ENCODE measurements around the gene PTPRT. TPM values are rescaled to one million over a fixed set of nuclear protein-coding genes. Genes with fewer than 3 reads are reported as not detected.

Gene PTPRT
- total and polyA plus RNA-seq, 2 of the 4 experiments (the other 2 are of a cell fraction) = not detected

GRCh38 chr20:42741906-42742305 is 447.8 kb downstream of the PTPRT start:
- Histone ChIP-seq H3K9ac (ENCODE audit: low read depth, low read length) (no peak overlapping the region), H2AK5ac (ENCODE audit: low read depth, low read length) (no peak overlapping the region), H2BK120ac (ENCODE audit: low read depth, low read length) (no peak overlapping the region), H4K91ac (ENCODE audit: insufficient read depth, low read depth, low read length) (no peak overlapping the region), H3K23ac (ENCODE audit: low read depth, low read length) (no peak overlapping the region), H3K56ac (ENCODE audit: extremely low read depth, insufficient read depth, low read length) (no peak overlapping the region), H3K4me1 (ENCODE audit: control insufficient read depth, insufficient read depth, low read length) (no peaks in the 10 kb centered on the region), H2AFZ (replicated peaks; ENCODE audit: low read length, poor library complexity) (no peak overlapping the region), H3K27ac (ENCODE audit: insufficient read depth, low read length) (no peak overlapping the region), H3K9me3 (ENCODE audit: control insufficient read depth, insufficient read depth, low read length) (peaks cover 31% of the 10 kb centered on the region), H3K36me3 (ENCODE audit: control insufficient read depth, insufficient read depth, low read length) (no peaks in the 10 kb centered on the region), H3K4ac (ENCODE audit: low read depth, low read length) (no peak overlapping the region), H3K79me1 (ENCODE audit: low read depth in 1 of 2, low read length in 2 of 2) (no peaks in the 10 kb centered on the region), H2AK9ac (replicated peaks; ENCODE audit: low read depth, low read length, poor library complexity) (no peak overlapping the region), H3K9me1 (ENCODE audit: insufficient read depth, low read length) (no peaks in the 10 kb centered on the region), H2BK15ac (ENCODE audit: low read depth, low read length) (no peak overlapping the region), H3K18ac (ENCODE audit: low read depth, low read length) (no peak overlapping the region), H3K4me3 (ENCODE audit: insufficient read depth, low read depth, low read length) (no peak overlapping the region), H4K8ac (ENCODE audit: low read depth in 2 of 2, low read length in 2 of 2) (no peak overlapping the region), H4K5ac (ENCODE audit: low read depth, low read length) (no peak overlapping the region), H3K27me3 (ENCODE audit: control insufficient read depth, insufficient read depth, low read length) (no peaks in the 10 kb centered on the region), H3K4me2 (ENCODE audit: low read depth, low read length) (no peak overlapping the region), H2BK5ac (ENCODE audit: low read depth, low read length, poor library complexity, severe bottlenecking) (no peak overlapping the region), H4K20me1 (ENCODE audit: insufficient read depth, low read length) (no peaks in the 10 kb centered on the region), H3K14ac (replicated peaks; ENCODE audit: low read depth, low read length) (no peak overlapping the region), H2BK20ac (ENCODE audit: low read depth, low read length) (no peak overlapping the region)
- TF ChIP-seq USF2 (IDR thresholded peaks at IDR 0.05; ENCODE audit: low read depth, low read length) = no peak
- no peak for TF ChIP-seq RFX5 (IDR thresholded peaks at IDR 0.05; ENCODE audit: low read depth, low read length)
- no peak for TF ChIP-seq RCOR1 (IDR thresholded peaks at IDR 0.05; ENCODE audit: insufficient replicate concordance, low read length)
- no peak for TF ChIP-seq POLR2A (IDR thresholded peaks at IDR 0.05; ENCODE audit: low read depth, low read length)
- no peak for TF ChIP-seq MXI1 (IDR thresholded peaks at IDR 0.05; ENCODE audit: borderline replicate concordance, low read depth, low read length)
- TF ChIP-seq CHD1 (IDR thresholded peaks at IDR 0.05; ENCODE audit: low read depth, low read length) = no peak
- TF ChIP-seq BHLHE40 (IDR thresholded peaks at IDR 0.05; ENCODE audit: low read depth, low read length) = no peak
- TF ChIP-seq SMC3 (IDR thresholded peaks at IDR 0.05; ENCODE audit: low read depth, low read length) = no peak
- no peak for TF ChIP-seq MAFK (IDR thresholded peaks at IDR 0.05; ENCODE audit: low read depth, low read length)
- TF ChIP-seq FOS (IDR thresholded peaks at IDR 0.05; ENCODE audit: low read depth, low read length) = no peak
- no peak for TF ChIP-seq CEBPB (IDR thresholded peaks at IDR 0.05; ENCODE audit: low read depth, low read length)
- TF ChIP-seq RAD21 (IDR thresholded peaks at IDR 0.05; ENCODE audit: low read length) = no peak
- TF ChIP-seq MAZ (IDR thresholded peaks at IDR 0.05; ENCODE audit: borderline replicate concordance, low read depth, low read length) = no peak
- no peak for TF ChIP-seq NFE2L2 (IDR thresholded peaks at IDR 0.05; ENCODE audit: low read depth, low read length)
- TF ChIP-seq, protein P1, sequence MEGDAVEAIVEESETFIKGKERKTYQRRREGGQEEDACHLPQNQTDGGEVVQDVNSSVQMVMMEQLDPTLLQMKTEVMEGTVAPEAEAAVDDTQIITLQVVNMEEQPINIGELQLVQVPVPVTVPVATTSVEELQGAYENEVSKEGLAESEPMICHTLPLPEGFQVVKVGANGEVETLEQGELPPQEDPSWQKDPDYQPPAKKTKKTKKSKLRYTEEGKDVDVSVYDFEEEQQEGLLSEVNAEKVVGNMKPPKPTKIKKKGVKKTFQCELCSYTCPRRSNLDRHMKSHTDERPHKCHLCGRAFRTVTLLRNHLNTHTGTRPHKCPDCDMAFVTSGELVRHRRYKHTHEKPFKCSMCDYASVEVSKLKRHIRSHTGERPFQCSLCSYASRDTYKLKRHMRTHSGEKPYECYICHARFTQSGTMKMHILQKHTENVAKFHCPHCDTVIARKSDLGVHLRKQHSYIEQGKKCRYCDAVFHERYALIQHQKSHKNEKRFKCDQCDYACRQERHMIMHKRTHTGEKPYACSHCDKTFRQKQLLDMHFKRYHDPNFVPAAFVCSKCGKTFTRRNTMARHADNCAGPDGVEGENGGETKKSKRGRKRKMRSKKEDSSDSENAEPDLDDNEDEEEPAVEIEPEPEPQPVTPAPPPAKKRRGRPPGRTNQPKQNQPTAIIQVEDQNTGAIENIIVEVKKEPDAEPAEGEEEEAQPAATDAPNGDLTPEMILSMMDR (conservative IDR thresholded peaks at IDR 0.05; ENCODE audit: low read depth, low read length) = no peak
- TF ChIP-seq ELK1 (IDR thresholded peaks at IDR 0.05; ENCODE audit: borderline replicate concordance, low read depth, low read length) = no peak
- ChIA-PET POLR2A (ENCODE audit: unreplicated experiment) (no interaction called here), CTCF (no interaction called here)
- no TSS peak for BruUV-seq (replicated peaks)
- ATAC-seq (ENCODE audit: low read depth) (no peak), DNase-seq (no peak)
- intact Hi-C loops (cut with micrococcal nuclease) = no loop called here
- in situ Hi-C loops (cut with MboI; ENCODE audit: low sequenced_read_pairs) = no loop called here
- no CpG with 5 or more reads among the region's 4 CpGs for WGBS, 2 experiments (ENCODE audit: extremely low coverage in 2 of 2, insufficient read length in 1 of 2)
- dilution Hi-C loops (cut with HindIII; ENCODE audit: low sequenced_read_pairs, unreplicated experiment) = no loop called here

All from IMR-90 (cell line).